Omental fat pad (tissue), 4 donors: Measurements from ENCODE around the gene NEB. TPM values are rescaled to one million over a fixed set of nuclear protein-coding genes. Genes with fewer than 3 reads are reported as not detected.

Experiments
- ATAC-seq: fragments of 150-250 bp; one replicate; pipeline ENCODE4 v1.9.1; 2016; ENCODE audit warnings: mild to moderate bottlenecking, moderate library complexity; ENCODE audit not compliant: low FRiP score
- DNase-seq: peaks from one replicate; pipeline ENCODE4 v3.0.0-alpha.2; 2019; ENCODE audit warnings: low spot score
- total RNA-seq, 4 donors: library from RNA; depleted of rRNA; stranded (reverse); fragments of >200 nt; gene quantifications; one replicate each; pipeline ENCODE4 v1.1.0, GENCODE V29; 2016
- TF ChIP-seq, protein P1 (sequence below), 3 donors: fragments of 450-650 bp; IDR thresholded peaks; one replicate each; pipeline ENCODE4 v1.5.1; 2016 to 2017; ENCODE audit warnings: antibody characterized with exemption in 3 of 3, mild to moderate bottlenecking in 3 of 3, moderate library complexity in 2 of 3

NEB gene
- total RNA-seq, 4 donors from 2014 or later, result 1.2 to 3.6 (median 2.3) TPM

DNA sequence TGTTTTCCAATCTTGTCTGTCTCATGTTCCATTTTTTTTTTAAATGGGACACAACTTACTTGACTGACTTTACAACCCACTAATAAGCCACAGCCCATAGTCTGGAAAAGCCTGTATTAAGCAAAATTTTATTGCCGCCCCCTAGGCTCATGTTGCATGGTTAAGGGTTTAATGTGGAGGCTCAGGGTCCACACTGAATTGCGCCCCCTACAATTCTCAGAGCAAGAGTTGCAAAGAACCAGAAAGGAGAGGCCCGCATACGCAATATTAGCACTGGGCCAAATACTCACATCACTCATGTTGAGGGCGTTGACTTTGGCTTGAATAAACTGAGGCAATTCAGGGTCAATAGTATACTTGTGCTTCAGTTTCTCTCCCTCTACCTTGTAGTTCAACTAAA, 65.5 kb downstream of the NEB start:
- no peak for DNase-seq
- ATAC-seq, result no peak
- TF ChIP-seq, protein P1, sequence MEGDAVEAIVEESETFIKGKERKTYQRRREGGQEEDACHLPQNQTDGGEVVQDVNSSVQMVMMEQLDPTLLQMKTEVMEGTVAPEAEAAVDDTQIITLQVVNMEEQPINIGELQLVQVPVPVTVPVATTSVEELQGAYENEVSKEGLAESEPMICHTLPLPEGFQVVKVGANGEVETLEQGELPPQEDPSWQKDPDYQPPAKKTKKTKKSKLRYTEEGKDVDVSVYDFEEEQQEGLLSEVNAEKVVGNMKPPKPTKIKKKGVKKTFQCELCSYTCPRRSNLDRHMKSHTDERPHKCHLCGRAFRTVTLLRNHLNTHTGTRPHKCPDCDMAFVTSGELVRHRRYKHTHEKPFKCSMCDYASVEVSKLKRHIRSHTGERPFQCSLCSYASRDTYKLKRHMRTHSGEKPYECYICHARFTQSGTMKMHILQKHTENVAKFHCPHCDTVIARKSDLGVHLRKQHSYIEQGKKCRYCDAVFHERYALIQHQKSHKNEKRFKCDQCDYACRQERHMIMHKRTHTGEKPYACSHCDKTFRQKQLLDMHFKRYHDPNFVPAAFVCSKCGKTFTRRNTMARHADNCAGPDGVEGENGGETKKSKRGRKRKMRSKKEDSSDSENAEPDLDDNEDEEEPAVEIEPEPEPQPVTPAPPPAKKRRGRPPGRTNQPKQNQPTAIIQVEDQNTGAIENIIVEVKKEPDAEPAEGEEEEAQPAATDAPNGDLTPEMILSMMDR (IDR thresholded peaks at IDR 0.05), result no peak

DNA sequence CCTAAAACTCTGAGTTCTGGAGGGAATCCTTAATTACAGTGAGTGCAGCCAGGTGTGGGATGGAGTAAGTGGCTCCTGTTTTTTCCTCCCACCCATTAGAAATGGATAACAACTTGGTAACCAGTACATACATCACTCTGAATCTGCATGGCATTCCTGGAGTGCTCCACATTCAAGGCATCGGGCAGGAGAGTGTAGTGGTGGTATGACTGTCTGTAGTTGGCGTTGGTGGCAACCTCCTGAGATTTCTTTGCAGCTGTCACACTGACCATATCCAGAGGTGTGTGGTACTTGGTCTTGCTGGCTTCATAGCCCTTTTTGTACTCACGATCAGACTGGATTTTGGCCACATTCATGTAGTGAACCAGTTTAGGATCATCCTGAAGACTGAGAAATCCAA, 68.3 kb downstream of the NEB start:
- ATAC-seq (no peak), DNase-seq (no peak)
- TF ChIP-seq, protein P1 (IDR thresholded peaks at IDR 0.05), result no peak

DNA sequence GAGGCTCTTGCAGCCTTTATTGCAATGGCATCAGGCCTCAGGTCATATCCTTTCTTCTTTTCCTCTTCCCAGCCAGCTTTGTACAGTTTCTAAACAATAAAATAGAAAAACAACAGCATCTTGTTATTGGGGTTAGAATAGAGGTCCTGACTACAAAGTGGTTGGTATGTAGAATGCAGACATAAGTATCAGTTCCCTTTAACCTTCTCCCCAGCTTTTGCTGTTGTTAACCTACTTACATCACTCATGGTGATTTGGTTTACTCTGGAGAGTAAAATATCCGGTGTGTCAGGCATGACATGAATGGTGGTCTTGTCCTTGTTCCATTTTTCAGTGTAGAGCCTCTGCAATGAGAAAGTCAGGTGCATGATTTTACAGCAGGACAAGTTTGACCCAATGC, 69.8 kb downstream of the NEB start:
- no peak for DNase-seq
- ATAC-seq, result no peak
- TF ChIP-seq, protein P1 (IDR thresholded peaks at IDR 0.05), result no peak

DNA sequence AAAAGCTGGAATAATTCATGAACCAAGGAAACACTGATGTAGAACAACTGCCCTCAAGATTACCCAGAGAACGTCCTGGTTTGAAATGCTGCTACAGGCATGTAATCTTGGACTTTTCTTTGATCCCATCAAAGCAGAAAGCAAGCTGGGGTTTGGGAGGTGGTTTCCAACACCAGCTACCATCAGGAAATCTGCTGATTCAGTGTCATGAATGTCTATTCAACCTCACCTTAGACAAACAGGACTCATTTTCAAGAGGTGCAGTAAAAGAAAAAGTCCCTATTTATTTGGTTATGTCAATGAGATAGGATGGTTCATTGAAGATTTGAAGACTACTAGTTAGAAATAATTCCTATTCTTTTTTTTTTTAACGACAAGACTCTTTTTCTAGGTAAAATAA, 72.7 kb downstream of the NEB start:
- DNase-seq, result no peak
- TF ChIP-seq, protein P1 (IDR thresholded peaks at IDR 0.05), result no peak
- no peak for ATAC-seq

DNA sequence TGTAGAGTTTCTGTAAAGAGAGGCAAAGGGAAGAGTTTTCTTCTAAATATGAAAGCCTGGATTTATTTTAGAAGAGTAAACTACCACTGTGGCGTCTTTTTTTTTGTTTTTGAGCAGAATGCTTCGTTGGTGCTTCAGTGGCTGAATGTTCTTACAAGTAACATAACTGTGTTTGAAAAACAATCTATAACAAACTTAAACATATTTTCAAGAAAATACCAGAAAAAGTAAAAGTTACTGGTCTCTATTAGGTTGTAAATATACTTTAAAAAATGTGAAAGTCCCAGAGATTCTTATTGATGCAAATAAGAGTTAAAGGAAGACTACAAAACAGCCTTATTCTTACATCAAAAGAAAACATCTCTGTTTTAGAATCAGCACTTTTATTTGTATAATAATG, 76.2 kb downstream of the NEB start:
- TF ChIP-seq, protein P1 (IDR thresholded peaks at IDR 0.05), result no peak
- ATAC-seq, result no peak
- DNase-seq, result no peak

DNA sequence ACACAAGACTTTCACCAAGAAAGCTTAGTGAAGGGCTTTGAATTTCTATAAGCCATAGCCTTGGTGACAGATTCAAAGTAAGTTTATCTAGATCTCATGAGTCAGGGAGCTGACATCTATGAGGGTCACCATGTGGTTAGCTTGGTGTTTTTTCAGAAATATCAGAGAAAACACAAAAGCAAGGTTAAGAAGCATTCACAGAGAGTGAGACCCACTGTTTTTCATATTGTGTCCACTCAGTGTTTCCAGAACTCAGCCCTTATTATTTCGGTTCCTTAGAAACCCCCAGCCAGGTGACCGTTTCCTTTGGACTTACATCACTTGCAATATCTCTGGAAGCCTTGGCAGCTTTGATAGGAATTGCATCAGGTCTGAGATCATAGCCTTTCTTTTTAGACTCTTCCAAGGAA, 76.6 kb downstream of the NEB start:
- ATAC-seq, result no peak
- DNase-seq, result no peak
- TF ChIP-seq, protein P1 (IDR thresholded peaks at IDR 0.05), result no peak

DNA sequence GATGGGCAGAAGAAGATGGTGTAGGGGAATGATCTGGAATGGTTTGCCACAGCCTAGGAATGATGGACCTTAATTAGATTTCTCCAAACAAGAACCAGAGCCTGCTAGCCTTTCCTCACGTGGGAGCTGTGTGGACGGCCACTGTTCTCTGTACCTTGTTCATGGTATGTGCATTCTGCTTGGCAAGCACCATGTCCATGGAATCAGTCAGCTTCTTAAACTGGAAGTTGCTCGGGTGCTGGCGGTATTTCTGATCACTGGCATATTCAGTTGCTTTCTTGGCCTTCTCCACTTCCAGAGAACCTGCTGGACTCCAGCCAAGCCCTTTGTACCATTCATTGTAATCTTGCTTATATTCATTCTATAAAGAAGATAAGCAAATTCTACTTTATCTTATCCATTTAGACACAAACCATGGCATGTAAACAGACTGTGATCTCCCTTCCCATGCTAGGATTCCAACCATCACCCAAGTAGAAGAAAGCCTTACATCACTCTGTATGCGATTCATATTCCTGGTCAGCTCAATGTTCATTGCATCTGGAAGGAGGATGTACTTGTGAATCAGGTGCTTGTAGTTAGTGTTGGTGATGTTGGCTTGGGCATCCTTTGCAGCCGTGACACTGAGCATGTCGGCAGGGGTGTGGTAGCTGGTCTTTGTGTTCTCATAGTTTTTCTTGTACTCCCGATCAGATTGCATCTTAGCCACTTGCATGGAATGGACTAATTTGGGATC, 78.4 kb downstream of the NEB start:
- TF ChIP-seq, protein P1 (IDR thresholded peaks at IDR 0.05), result no peak
- ATAC-seq (no peak), DNase-seq (no peak)
